ENCODE results near the gene PCDHA2.
A peak's percentile ranks its signal among the peaks of the same experiment; 100 is the strongest.
"Not testable (repeated sequence)": the region's sequence is repeated elsewhere in the genome, so short reads cannot be mapped to it uniquely, and the experiment has no call there.

Gene PCDHA2

GRCh38 chr5:140821375-140822280, 27.0 kb downstream of the PCDHA2 start, which contains the start of gene PCDHA5:
Gene PCDHA5, plus strand, starts transcription at chr5:140821613.
- DNase-seq: no peak

DNA sequence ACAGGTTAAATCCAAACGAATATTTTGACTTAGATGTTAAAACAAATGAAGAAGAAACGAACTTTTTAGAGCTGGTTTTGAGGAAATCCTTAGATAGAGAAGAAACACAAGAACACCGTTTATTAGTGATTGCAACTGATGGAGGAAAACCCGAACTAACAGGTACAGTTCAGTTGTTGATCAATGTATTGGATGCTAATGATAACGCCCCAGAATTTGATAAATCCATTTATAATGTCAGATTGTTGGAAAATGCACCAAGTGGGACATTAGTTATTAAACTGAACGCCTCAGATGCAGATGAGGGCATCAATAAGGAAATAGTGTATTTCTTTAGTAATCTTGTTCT, 27.6 kb downstream of the PCDHA2 start:
- no peak for DNase-seq

GRCh38 chr5:140822969-140823368, 28.3 kb downstream of the PCDHA2 start:
- not testable (repeated sequence) for DNase-seq

GRCh38 chr5:140823475-140823874, 28.8 kb downstream of the PCDHA2 start:
- DNase-seq: no peak

DNA sequence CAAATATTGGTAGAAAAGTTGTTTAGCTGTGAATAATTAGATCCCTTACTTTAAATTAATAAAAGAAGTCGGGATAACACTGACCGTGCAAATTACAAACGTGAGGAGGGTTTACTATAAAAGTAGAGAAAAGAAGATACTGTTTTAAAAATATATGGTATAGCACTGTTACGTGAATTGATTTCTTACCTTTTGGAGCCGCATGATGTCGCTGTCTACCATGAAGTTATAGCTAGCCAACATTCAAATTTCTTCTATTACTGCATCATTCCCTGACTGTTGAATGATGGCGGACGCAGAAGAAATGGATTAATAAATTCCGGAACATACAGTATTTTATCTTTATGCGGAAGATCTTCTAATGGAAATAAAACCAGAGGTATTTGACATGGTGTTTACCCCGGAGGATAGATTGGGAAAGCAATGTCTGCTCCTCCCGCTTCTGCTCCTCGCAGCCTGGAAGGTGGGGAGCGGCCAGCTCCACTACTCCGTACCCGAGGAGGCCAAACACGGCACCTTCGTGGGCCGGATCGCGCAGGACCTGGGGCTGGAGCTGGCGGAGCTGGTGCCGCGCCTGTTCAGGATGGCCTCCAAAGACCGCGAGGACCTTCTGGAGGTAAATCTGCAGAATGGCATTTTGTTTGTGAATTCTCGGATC, 33.2 kb downstream of the PCDHA2 start, which contains the start of gene PCDHA6:
Gene PCDHA6 (plus strand): TSS at position 257 of the 658 bp plus-strand sequence. CDS start 132 bp downstream, at position 389.
- DNase-seq: peak; percentile 23

- DNase-seq: peak; percentile 19
These were observed 33.7 kb downstream of the PCDHA2 start for GRCh38 chr5:140828362-140828737.

DNA sequence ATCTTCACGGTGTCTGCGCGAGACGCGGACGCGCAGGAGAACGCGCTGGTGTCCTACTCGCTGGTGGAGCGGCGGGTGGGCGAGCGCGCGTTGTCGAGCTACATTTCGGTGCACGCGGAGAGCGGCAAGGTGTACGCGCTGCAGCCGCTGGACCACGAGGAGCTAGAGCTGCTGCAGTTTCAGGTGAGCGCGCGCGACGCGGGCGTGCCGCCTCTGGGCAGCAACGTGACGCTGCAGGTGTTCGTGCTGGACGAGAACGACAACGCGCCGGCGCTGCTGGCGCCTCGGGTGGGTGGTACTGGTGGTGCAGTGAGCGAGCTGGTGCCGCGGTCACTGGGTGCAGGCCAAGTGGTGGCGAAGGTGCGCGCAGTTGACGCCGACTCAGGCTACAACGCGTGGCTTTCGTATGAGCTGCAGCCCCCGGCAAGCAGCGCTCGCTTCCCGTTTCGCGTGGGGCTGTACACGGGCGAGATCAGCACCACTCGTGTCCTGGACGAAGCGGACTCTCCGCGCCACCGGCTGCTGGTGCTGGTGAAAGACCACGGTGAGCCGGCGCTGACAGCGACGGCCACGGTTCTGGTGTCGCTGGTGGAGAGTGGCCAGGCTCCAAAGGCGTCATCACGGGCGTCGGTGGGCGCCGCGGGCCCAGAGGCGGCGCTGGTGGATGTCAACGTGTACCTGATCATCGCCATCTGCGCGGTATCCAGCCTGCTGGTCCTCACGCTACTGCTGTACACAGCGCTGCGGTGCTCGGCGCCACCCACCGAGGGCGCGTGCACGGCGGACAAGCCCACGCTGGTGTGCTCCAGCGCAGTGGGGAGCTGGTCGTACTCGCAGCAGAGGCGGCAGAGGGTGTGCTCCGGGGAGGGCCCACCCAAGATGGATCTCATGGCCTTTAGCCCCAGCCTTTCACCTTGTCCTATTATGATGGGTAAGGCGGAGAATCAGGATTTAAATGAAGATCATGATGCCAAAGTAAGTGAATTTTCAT, 35.2 kb downstream of the PCDHA2 start:
- DNase-seq: not testable (repeated sequence)

DNA sequence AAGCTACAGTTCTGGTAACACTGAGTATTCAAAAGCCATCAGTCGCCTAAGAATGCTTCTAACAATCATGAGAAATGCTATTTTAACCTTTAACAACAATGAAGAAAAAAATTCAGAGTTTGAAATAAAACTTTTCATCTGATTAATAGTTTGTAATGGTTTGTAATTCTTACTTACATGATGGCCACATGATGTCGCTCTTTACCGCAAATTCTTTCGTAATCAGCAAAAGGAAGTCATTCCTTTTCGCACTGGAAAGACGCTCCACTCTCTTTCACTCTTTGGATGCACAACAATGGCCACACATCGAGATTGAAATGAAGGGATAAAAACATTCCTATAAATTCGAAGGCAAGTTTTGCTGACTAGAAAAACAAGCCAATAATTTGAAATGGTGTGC, 39.3 kb downstream of the PCDHA2 start, which contains the start of gene PCDHA7:
Gene PCDHA7 (plus strand): TSS at position 277 of the 400 bp plus-strand sequence. CDS start 115 bp downstream, at position 392.
- DNase-seq: no peak

DNA sequence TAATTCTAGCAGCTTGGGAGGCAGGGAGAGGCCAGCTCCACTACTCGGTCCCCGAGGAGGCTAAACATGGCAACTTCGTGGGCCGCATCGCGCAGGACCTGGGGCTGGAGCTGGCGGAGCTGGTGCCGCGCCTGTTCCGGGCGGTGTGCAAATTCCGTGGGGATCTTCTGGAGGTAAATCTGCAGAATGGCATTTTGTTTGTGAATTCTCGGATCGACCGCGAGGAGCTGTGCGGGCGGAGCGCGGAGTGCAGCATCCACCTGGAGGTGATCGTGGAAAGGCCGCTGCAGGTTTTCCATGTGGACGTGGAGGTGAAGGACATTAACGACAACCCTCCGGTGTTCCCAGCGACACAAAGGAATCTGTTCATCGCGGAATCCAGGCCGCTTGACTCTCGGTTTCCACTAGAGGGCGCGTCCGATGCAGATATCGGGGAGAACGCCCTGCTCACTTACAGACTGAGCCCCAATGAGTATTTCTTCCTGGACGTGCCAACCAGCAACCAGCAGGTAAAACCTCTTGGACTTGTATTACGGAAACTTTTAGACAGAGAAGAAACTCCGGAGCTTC, 39.9 kb downstream of the PCDHA2 start:
- DNase-seq: not testable (repeated sequence)

- DNase-seq: no peak
These were observed 41.2 kb downstream of the PCDHA2 start for GRCh38 chr5:140835622-140836510.

- DNase-seq: no peak
These were observed 46.6 kb downstream of the PCDHA2 start, which contains the start of gene PCDHA8 for GRCh38 chr5:140840978-140841962. Gene PCDHA8, plus strand, starts transcription at chr5:140841187. Its CDS starts 135 bp downstream, at chr5:140841322.

- DNase-seq: no peak
These were observed 48.4 kb downstream of the PCDHA2 start for GRCh38 chr5:140842798-140843733.

Measured in NCI-H446 treated with DMSO at 0.1 percent for 48 hours (cell line).